SK-N-SH treated with all-trans-retinoic acid at 6 μM for 48 hours (cell line): ENCODE data around the gene DRD3.

Experiments
- OSR1 ChIP-seq: fragments of 250-450 bp; sonication (Bioruptor Pico); IDR thresholded peaks from 2 replicates; pipeline ENCODE4 v1.8.0; 2022; ENCODE audit warnings: moderate library complexity, mild to moderate bottlenecking, inconsistent platforms
- SNAI2 ChIP-seq: fragments of 250-450 bp; sonication (Bioruptor Pico); IDR thresholded peaks from 2 replicates; pipeline ENCODE4 v1.5.0; 2020; ENCODE audit warnings: mild to moderate bottlenecking, moderate library complexity

- TF ChIP-seq OSR1 (CRISPR knock-in tag) (no peak), SNAI2 (CRISPR knock-in tag) (no peak)
These were observed 44.3 kb upstream of the DRD3 start for GRCh38 chr3:114223143-114223542.
